Fibroblast of skin of back (primary cell): ENCODE measurements around the gene PGS1.

Experiments
- DNase-seq: peaks from one replicate; pipeline ENCODE4 v3.0.0-alpha.2; 2013

The PGS1 gene

GRCh38 chr17:78347453-78347852 is 31.0 kb upstream of the PGS1 start:
- no peak for DNase-seq

GRCh38 chr17:78348055-78348770 is 30.2 kb upstream of the PGS1 start:
- DNase-seq, result no peak

GRCh38 chr17:78349891-78350642 is 28.4 kb upstream of the PGS1 start:
- DNase-seq, result no peak

GRCh38 chr17:78351449-78352006 is 26.9 kb upstream of the PGS1 start:
- DNase-seq, result no peak

GRCh38 chr17:78353834-78354233 is 24.6 kb upstream of the PGS1 start:
- DNase-seq, result no peak

GRCh38 chr17:78355045-78355641 is 23.3 kb upstream of the PGS1 start:
- no peak for DNase-seq

- DNase-seq, result no peak
Measured at GRCh38 chr17:78355701-78356100, 22.7 kb upstream of the PGS1 start.

GRCh38 chr17:78356101-78356713 is 22.2 kb upstream of the PGS1 start:
- DNase-seq, result peak; percentile 84

GRCh38 chr17:78357177-78357586 is 21.3 kb upstream of the PGS1 start:
- peak; percentile 84 for DNase-seq

- DNase-seq, result no peak
Measured at GRCh38 chr17:78357672-78358537, 20.5 kb upstream of the PGS1 start.

GRCh38 chr17:78358538-78359320 is 19.7 kb upstream of the PGS1 start:
- DNase-seq, result no peak

- DNase-seq, result no peak
Measured at GRCh38 chr17:78359321-78359996, 19.0 kb upstream of the PGS1 start.

GRCh38 chr17:78359997-78360370 is 18.5 kb upstream of the PGS1 start, which contains the start of gene SOCS3:
Gene SOCS3, minus strand, starts transcription at chr17:78360077. Its CDS starts 982 bp downstream, at chr17:78359095.
- DNase-seq, result peak; percentile 98

- peak; percentile 81 for DNase-seq
Measured at GRCh38 chr17:78360371-78361224, 17.9 kb upstream of the PGS1 start.

GRCh38 chr17:78361225-78361701 is 17.2 kb upstream of the PGS1 start:
- no peak for DNase-seq

GRCh38 chr17:78362232-78362631 is 16.2 kb upstream of the PGS1 start:
- DNase-seq, result no peak

GRCh38 chr17:78362671-78363070 is 15.8 kb upstream of the PGS1 start:
- no peak for DNase-seq

- peak; percentile 65 for DNase-seq
Measured at GRCh38 chr17:78364436-78365281, 13.8 kb upstream of the PGS1 start.
